A673 (cell line): Measurements from ENCODE around the gene OLFM4.

Experiments used
- CTCF ChIP-seq: fragments of 300-800, 200-600 bp; sonication (generic); conservative IDR thresholded peaks from 2 replicates; pipeline ENCODE4 v1.5.1; 2017; ENCODE audit warnings: low read depth, mild to moderate bottlenecking, antibody characterized with exemption, low read length, moderate library complexity, mixed read lengths
- EZH2 ChIP-seq: fragments of 200-600 bp; sonication (generic); IDR thresholded peaks from 2 replicates; pipeline ENCODE4 v1.6.1; 2017; ENCODE audit warnings: borderline replicate concordance, low read depth, mild to moderate bottlenecking, mixed read lengths, antibody characterized with exemption, low read length; ENCODE audit not compliant: poor library complexity, severe bottlenecking

GRCh38 chr13:53017433-53017970 lies 11.1 kb upstream of the OLFM4 start:
- TF ChIP-seq CTCF (no peak), EZH2 (no peak)
